Pancreas (tissue), 10 donors: ENCODE results near the gene KATNIP. TPM values are rescaled to one million over a fixed set of nuclear protein-coding genes. Genes with fewer than 3 reads are reported as not detected.

Experiments used
- ATAC-seq, 4 donors: fragments of 200-7000 bp; cut with Tn5 transposase; one replicate each; pipeline versions ENCODE4 v1.8.0 to v1.9.1; 2020; ENCODE audit warnings: mild to moderate bottlenecking in 4 of 4, moderate library complexity in 4 of 4
- DNase-seq, 6 donors: peaks; one replicate each; pipeline ENCODE4 v3.0.0-alpha.2; 2020
- FAIRE-seq: peaks from 2 replicates; lab custom pipeline; 2012; peaks lifted over from hg19 to GRCh38; lab: Jason Lieb, UNC
- H3K27ac ChIP-seq, 4 donors: fragments of 200-600 bp; sonication (generic); 1 replicate in 3 of 4; 2 replicates in 1 of 4; pipeline versions ENCODE4 v1.5.0 to v1.8.0; 2020
- H3K27me3 ChIP-seq, 4 donors: fragments of 200-600 bp; one replicate each; pipeline ENCODE4 v1.8.0; 2021
- H3K36me3 ChIP-seq, 3 donors: fragments of 200-600 bp; sonication (generic) in 1 of 3; one replicate each; pipeline versions ENCODE4 v1.5.0 to v1.8.0; 2020 to 2021
- H3K4me1 ChIP-seq, 3 donors: fragments of 200-600 bp; one replicate each; pipeline ENCODE4 v1.8.0; 2021
- H3K4me3 ChIP-seq, 4 donors: fragments of 200-600 bp; sonication (generic) in 2 of 4; one replicate each; pipeline versions ENCODE4 v1.5.0 to v1.8.0; 2020 to 2021
- H3K9me3 ChIP-seq, 4 donors: fragments of 200-600 bp; one replicate each; pipeline ENCODE4 v1.8.0; 2021
- WGBS, 2 donors: extraction: QIAGEN DNeasy Blood & Tissue Kit; methylation state at CpG; one replicate each; pipeline ENCODE4 v1.1.7; 2013; 5-methylcytosine and 5-hydroxymethylcytosine counted together
- intact Hi-C, 3 donors: fragments of 100-400 bp; cut with DNase I; formaldehyde crosslinking; loops; one replicate each; pipeline versions ENCODE4 v1.11.1 to v1.14.2; 2022
- polyA plus RNA-seq, 2 donors: library from polyadenylated mRNA; stranded (reverse); fragments of 200-250 nt; gene quantifications; one replicate each; pipeline ENCODE4 v1.2.3, GENCODE V29; 2013
- total RNA-seq, 6 donors: library from RNA; stranded (reverse); fragmentation: NEBNext Ultra II Directional in 4 of 6; extraction: Animal tissue kit (Norgen Biotek cat#: 25700) in 4 of 6; gene quantifications; one replicate each; pipeline versions ENCODE4 v1.2.1 to v1.2.4, GENCODE V29; 2021 to 2023
- TF ChIP-seq, protein P1 (sequence below), 4 donors: fragments of 200-600 bp; sonication (generic) in 3 of 4; IDR thresholded peaks; one replicate each; pipeline versions ENCODE4 v1.5.0 to v1.8.0; 2021; ENCODE audit warnings: antibody characterized with exemption in 4 of 4
- donor health status: healthy with polysubstance abuse.
- donor health status: DM: no; HTN: no; CAD: no; lungs with moderate emphysema.
- donor health status: DM: no; HTN: no; CAD: no.
- donor health status: control.
- donor health status: control.
- donor health status: Bipolar disorder and iron deficiency.
- donor health status: DM: yes; HTN: yes; CAD: no.
- donor health status: DM: no; HTN: no; CAD: no.
- donor health status: DM: no; HTN: no; CAD: no.
- donor health status: DM: yes; HTN: yes; CAD: no.

The KATNIP gene
- total and polyA plus RNA-seq, 8 donors: 10.8 to 26.7 (median 16.1) TPM

DNA sequence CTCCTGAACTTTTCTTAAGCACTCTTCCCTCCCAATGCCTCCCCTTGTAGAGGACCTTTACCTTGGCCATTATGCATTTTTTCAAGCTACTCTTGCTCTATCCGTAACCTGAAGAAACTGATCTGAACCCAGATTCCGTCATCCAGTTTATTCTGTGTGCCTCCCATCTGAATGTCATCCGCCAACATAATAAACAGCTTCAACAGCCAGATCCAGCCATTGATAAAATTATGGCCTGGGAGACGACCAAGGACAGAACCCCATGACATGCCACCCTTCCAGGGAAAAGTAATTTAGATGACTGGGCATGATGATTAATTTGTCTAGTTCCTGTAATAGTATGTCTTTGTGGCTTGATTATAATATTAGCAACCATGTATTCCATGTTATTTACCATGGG is 41.9 kb downstream of the KATNIP start:
- ATAC-seq (no peak), FAIRE-seq (no peak), DNase-seq (no peak)
- no peaks in the 10 kb centered on the region for H3K27me3 ChIP-seq
- H3K36me3 ChIP-seq: no peaks in the 10 kb centered on the region
- 87 to 90% methylated on average over 4 of the region's 4 CpGs for WGBS, 2 donors
- TF ChIP-seq, protein P1, sequence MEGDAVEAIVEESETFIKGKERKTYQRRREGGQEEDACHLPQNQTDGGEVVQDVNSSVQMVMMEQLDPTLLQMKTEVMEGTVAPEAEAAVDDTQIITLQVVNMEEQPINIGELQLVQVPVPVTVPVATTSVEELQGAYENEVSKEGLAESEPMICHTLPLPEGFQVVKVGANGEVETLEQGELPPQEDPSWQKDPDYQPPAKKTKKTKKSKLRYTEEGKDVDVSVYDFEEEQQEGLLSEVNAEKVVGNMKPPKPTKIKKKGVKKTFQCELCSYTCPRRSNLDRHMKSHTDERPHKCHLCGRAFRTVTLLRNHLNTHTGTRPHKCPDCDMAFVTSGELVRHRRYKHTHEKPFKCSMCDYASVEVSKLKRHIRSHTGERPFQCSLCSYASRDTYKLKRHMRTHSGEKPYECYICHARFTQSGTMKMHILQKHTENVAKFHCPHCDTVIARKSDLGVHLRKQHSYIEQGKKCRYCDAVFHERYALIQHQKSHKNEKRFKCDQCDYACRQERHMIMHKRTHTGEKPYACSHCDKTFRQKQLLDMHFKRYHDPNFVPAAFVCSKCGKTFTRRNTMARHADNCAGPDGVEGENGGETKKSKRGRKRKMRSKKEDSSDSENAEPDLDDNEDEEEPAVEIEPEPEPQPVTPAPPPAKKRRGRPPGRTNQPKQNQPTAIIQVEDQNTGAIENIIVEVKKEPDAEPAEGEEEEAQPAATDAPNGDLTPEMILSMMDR (IDR thresholded peaks at IDR 0.05): no peak
- no peak overlapping the region for H3K27ac ChIP-seq
- peaks cover 4 to 17% (median 6%) of the 10 kb centered on the region in 3 donors for H3K4me1 ChIP-seq
- no peaks in the 10 kb centered on the region for H3K9me3 ChIP-seq
- H3K4me3 ChIP-seq: no peak overlapping the region
- intact Hi-C loops: no loop called here

DNA sequence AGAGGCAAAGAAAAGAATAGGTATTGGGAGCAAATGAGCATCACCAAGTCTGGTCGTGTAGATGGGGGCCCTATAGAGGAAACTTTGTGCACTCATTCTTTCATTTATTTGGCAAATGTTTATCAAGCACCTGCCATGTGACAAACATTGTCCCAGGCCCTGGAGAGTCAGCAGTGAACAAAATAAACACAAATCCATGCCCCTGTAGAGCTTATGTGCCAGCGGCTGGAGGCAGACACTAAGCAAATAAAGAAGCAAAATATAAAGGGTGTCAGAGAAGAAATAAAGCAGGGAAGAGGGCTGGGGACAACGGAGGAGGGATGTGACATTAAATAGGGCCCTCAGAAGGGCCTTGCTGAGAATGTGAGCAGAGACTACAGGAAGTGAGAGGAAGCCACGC is 45.5 kb downstream of the KATNIP start:
- intact Hi-C loops: no loop called here
- no peaks in the 10 kb centered on the region for H3K27me3 ChIP-seq
- peak; percentile 78 to 87 (median 86) for ATAC-seq
- WGBS, 2 donors: 20% methylated on average over 4 of the region's 4 CpGs
- peaks cover 4 to 17% (median 6%) of the 10 kb centered on the region in 3 donors for H3K4me1 ChIP-seq
- TF ChIP-seq, protein P1 (IDR thresholded peaks at IDR 0.05): no peak
- no peaks in the 10 kb centered on the region for H3K9me3 ChIP-seq
- H3K4me3 ChIP-seq: no peak overlapping the region
- no peaks in the 10 kb centered on the region for H3K36me3 ChIP-seq
- H3K27ac ChIP-seq: peak overlapping the region; percentile 23 to 72 (median 56)
- FAIRE-seq: no peak
- DNase-seq: peak in 3 of 6 donors; percentile 52 to 66 (median 60)

DNA sequence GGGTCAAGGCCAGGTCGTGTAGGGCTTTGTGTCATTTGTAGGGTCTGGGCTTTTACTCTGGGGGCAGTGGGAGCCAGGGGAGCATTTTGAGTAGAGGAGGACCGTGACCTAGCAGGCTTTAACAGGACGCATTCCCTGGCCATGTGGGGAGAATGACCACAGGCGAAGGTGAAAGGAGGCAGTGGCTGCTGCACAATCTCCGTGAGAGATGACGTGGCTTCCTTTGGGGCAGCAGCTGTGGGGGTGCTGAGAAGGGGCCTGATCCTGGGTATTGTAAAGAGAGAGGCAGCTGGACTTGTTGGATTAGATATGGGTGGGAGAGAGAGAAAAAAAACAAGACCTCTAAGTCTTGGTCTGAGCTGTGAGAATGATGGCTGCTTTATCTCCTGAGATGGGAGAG is 46.0 kb downstream of the KATNIP start:
- TF ChIP-seq, protein P1 (IDR thresholded peaks at IDR 0.05): no peak
- Histone ChIP-seq H3K4me3 (no peak overlapping the region), H3K36me3 (no peaks in the 10 kb centered on the region), H3K9me3 (no peaks in the 10 kb centered on the region), H3K4me1 (peaks cover 4 to 17% (median 6%) of the 10 kb centered on the region in 3 donors), H3K27ac (peak overlapping the region; percentile 23 to 72 (median 56)), H3K27me3 (no peaks in the 10 kb centered on the region)
- peak; percentile 50 to 62 (median 57) for ATAC-seq
- FAIRE-seq: no peak
- intact Hi-C loops: no loop called here
- WGBS, 2 donors: 33 to 36% methylated on average over 6 of the region's 6 CpGs
- DNase-seq: peak in 2 of 6 donors; percentile 40 to 46

DNA sequence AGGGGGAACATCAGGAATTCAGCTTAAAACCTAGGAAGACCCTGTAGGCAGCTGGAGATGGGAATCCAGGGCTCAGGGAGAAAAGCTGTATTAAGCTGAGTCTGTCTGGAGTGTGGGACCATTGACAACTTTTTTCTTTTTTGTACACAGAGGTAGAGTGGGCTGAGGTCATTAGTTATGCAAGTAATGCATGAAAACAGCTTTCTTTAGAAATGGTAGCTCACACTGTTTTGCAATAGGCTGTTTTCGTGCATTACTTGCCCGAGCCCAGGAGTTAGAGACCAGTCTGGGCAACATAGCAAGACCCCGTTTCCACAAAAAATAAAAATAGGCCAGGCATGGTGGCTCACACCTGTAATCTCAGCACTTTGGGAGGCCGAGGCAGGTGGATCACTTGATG is 46.5 kb downstream of the KATNIP start:
- intact Hi-C loops: no loop called here
- TF ChIP-seq, protein P1 (IDR thresholded peaks at IDR 0.05): no peak
- H3K4me3 ChIP-seq: no peak overlapping the region
- H3K36me3 ChIP-seq: no peaks in the 10 kb centered on the region
- FAIRE-seq (no peak), ATAC-seq (peak in 3 of 4 donors; percentile 9 to 21 (median 9)), DNase-seq (no peak)
- peaks cover 4 to 17% (median 6%) of the 10 kb centered on the region in 3 donors for H3K4me1 ChIP-seq
- H3K27me3 ChIP-seq: no peaks in the 10 kb centered on the region
- WGBS, 2 donors: 83 to 92% methylated on average over 4 of the region's 4 CpGs
- H3K27ac ChIP-seq: peak overlapping the region; percentile 23 to 72 (median 56)
- H3K9me3 ChIP-seq: no peaks in the 10 kb centered on the region

DNA sequence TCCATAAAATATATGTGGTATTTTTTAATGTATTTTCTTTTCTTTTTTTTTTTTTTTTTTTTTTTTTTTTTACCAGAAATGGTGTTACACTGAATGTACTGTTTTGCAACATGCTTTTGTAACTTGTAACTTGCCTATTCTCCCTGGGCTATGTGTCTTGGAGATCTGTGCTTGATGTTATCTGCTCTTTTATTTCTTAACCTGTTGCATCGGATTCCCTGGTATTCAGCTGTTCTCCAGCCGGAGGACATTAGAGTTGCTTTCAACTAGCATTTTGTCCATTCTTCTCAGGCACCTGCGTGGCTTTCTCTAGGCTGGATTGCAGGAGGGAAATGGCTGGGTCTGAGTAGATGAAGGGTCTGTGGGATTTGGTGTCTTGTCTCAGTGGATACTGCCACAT is 47.4 kb downstream of the KATNIP start:
- ATAC-seq (no peak), DNase-seq (no peak), FAIRE-seq (no peak)
- WGBS, 2 donors: 91 to 96% methylated on average over 3 of the region's 3 CpGs
- Histone ChIP-seq H3K27ac (no peak overlapping the region), H3K36me3 (no peaks in the 10 kb centered on the region), H3K4me1 (peaks cover 4 to 17% (median 6%) of the 10 kb centered on the region in 3 donors), H3K4me3 (no peak overlapping the region), H3K27me3 (no peaks in the 10 kb centered on the region), H3K9me3 (no peaks in the 10 kb centered on the region)
- intact Hi-C loops: no loop called here
- TF ChIP-seq, protein P1 (IDR thresholded peaks at IDR 0.05): no peak
